AG04449 (cell line): ENCODE data around the gene ST6GALNAC6.

Experiments
- CTCF ChIA-PET: fragments of 350-600 bp; formaldehyde crosslinking; extraction: SDS; loops from one replicate; lab custom pipeline; 2021; ENCODE audit warnings: antibody characterized with exemption; lab: Yijun Ruan, JAX
- POLR2A ChIA-PET: fragments of 400-600, 350-600 bp; formaldehyde crosslinking; extraction: SDS; loops from one replicate; lab custom pipeline; 2020; ENCODE audit warnings: antibody characterized with exemption, inconsistent platforms; lab: Yijun Ruan, JAX
- DNase-seq: peaks from one replicate; pipeline ENCODE4 v3.0.0-alpha.2; 2010; ENCODE audit warnings: low read depth, low spot score
- H3K4me3 ChIP-seq: 2 replicates; pipeline ENCODE4 v1.5.1; 2011; ENCODE audit warnings: low read depth, mild to moderate bottlenecking, control low read depth, low read length
- TF ChIP-seq, protein P1 (sequence below): IDR thresholded peaks from one replicate; pipeline ENCODE4 v1.5.1; 2011; ENCODE audit warnings: mild to moderate bottlenecking, moderate library complexity, low read length, control low read depth, inconsistent platforms; ENCODE audit not compliant: insufficient read depth; ENCODE audit errors: missing control alignments

The ST6GALNAC6 gene

DNA sequence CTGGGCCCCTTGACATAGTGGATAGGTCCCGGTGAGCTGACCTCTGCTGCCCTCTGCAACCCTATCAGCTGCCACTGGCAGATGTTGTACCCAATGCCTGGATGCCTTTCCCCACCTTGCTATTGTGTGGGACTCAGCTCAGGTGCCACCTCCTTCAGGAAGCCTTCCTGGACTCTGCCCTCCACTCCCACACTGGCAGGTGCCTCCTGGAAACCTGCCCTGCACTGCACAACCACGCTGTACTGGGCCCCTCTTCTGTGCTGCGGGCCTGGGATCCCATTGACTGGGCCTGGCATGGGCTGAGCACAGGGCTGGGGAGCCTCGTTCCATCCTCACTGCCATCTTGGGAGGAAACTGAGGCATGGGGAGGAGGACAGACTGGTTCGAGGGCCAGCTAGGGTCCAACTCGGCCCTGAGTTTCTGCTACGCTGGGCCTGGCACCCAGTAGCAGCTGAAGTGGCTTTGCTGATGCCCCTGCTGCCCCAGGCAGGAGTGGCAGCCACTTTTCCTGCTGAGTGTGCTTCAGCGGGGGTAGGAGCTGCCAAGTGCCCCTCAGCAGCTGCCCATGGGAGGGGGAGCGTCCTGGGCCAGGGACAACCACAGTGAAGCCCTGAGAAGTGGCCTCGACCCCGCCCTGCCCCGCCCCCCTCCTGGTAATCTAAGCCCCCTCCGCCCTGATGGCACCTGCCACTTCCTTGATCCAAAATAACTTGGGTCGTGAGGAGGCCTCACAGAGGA, 23.2 kb downstream of the ST6GALNAC6 start:
- ChIA-PET CTCF (interaction anchor here (0.6 to 1.2 kb wide), 3 partner anchors 48 to 141 kb away, joined by 3 read pairs; partner anchors contain the start of gene TOR2A), POLR2A (no interaction called here)
- TF ChIP-seq, protein P1, sequence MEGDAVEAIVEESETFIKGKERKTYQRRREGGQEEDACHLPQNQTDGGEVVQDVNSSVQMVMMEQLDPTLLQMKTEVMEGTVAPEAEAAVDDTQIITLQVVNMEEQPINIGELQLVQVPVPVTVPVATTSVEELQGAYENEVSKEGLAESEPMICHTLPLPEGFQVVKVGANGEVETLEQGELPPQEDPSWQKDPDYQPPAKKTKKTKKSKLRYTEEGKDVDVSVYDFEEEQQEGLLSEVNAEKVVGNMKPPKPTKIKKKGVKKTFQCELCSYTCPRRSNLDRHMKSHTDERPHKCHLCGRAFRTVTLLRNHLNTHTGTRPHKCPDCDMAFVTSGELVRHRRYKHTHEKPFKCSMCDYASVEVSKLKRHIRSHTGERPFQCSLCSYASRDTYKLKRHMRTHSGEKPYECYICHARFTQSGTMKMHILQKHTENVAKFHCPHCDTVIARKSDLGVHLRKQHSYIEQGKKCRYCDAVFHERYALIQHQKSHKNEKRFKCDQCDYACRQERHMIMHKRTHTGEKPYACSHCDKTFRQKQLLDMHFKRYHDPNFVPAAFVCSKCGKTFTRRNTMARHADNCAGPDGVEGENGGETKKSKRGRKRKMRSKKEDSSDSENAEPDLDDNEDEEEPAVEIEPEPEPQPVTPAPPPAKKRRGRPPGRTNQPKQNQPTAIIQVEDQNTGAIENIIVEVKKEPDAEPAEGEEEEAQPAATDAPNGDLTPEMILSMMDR = no peak
- peak overlapping the region; percentile 18 for H3K4me3 ChIP-seq
- DNase-seq = no peak

DNA sequence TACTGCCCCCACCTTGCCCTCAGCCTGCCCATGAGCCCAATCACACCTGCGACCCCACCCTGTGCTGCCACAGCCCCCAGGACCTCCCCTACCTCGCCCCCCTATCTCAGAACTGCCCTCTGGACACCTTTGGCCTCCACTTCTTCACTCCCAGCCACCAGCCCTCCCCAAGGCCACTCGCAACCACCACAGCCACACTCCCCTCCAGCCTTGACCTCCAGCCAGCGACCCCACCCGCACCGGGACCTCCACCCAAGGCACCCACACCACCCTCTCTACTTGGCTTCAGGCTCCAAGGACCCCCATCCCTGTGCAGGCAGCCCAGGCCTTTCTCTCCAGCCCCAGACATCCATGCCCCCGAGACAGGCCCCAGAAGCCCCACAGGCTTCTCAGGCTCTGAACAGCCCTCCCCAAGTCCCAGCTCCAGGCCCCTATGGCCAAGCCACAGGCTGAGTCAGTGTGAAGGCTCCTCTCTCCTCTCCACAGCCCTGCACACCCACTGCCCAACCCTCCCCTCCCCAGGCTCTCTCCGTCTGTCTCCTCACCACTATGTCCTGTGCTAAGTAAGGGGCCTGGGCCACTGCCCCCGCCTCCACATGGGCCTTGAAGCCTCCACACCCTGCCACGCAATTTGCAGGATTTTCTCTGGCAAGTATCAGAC, 24.0 kb downstream of the ST6GALNAC6 start:
- TF ChIP-seq, protein P1 = no peak
- no peak for DNase-seq
- peak overlapping the region; percentile 18; the same call in 1 of the 2 replicates for H3K4me3 ChIP-seq
- POLR2A ChIA-PET = no interaction called here
- CTCF ChIA-PET = interaction anchor here (0.6 to 8.4 kb wide), 3 partner anchors 48 to 137 kb away, joined by 3 to 115 read pairs (median 3); partner anchors contain the start of gene TOR2A

DNA sequence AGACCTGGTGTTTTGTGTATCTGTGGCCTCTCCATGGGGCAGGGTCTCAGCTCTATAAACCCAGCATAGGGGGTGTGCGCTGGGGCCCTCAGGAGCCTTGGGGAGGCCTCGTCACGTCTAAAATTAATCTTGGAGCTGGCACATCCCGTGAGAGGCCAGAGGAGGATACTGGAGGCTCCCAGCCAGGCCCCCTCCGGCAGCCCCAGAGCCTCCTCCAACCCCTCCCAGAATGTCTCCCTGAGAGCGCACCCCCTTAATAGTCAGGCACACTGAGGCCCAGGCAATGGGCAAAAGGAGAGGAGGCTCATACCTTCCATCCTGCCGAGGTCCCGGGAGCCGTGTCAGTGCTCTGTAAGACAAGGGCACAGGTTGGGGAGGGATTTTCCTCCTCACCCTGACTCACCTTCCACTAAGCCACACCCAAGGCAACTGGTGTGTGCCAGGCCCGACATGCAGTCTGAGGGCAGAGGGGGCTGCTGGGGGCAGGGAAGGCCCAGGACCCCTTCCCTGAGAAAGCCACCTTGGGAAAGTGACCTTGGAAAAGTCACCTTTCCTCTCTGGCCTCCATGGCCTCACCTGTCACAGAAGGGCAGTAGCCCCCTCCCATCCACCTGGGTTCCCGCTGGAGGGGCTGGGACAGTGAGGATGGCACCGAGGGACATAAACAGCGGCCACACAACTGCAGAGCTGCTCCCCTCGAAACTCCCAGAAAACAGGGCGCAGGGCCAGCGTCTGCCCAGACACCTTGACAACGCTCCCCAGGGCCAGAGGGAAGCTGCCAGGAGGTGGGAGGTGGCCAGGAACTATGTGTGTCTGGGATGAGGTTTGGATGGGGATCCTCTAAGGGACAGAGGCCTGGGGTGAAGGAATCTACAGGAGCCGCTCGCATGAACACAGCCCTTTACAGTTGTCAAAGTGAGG, 24.8 kb downstream of the ST6GALNAC6 start:
- no peak for DNase-seq
- POLR2A ChIA-PET = interaction anchor here (0.7 to 1.4 kb wide), 3 partner anchors 24 to 140 kb away, joined by 3 to 4 read pairs (median 3); partner anchors contain the start of genes FPGS and TOR2A
- CTCF ChIA-PET = interaction anchor here (0.8 to 8.4 kb wide), 6 partner anchors 8 to 136 kb away, joined by 3 to 115 read pairs (median 4); partner anchors contain the start of genes ST6GALNAC4 and TOR2A
- TF ChIP-seq, protein P1 = no peak
- no peak overlapping the region for H3K4me3 ChIP-seq

- DNase-seq = no peak
- TF ChIP-seq, protein P1 = no peak
- ChIA-PET CTCF (interaction anchor here (0.8 to 8.4 kb wide), 8 partner anchors 9 to 135 kb away, joined by 3 to 115 read pairs (median 5); partner anchors contain the start of genes ENG, ST6GALNAC4 and TOR2A), POLR2A (interaction anchor here (0.7 to 1.4 kb wide), 3 partner anchors 25 to 139 kb away, joined by 3 to 4 read pairs (median 3); partner anchors contain the start of genes FPGS and TOR2A)
- H3K4me3 ChIP-seq = no peak overlapping the region
These were observed 25.5 kb downstream of the ST6GALNAC6 start for GRCh38 chr9:127873886-127874285.

DNA sequence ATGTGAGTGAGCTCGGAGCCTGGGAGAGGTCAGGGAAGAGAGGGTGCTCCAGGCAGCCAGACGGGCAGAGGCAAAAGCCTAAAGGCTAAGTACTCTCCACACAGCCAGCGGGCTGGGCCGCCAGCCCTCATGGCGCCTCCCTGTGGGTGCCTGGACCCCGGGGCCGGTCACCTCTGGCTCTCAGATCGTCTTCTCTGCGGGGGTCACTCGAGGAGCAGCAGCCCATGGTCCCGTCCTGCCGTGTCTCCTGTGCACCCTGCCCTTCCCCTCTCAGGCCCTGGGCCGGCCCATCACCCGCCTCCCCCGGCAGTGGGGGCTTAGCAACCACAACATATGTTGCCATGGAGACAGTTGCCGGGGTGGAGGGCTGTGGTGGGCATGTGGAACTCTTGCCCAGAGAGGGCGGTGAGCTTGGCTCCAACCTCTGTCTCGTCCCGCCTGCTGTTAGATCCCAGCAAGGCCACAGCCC, 26.1 kb downstream of the ST6GALNAC6 start:
- H3K4me3 ChIP-seq = no peak overlapping the region
- no peak for DNase-seq
- TF ChIP-seq, protein P1 = no peak
- ChIA-PET CTCF (interaction anchor here (0.8 to 8.4 kb wide), 9 partner anchors 8 to 135 kb away, joined by 3 to 115 read pairs (median 5); partner anchors contain the start of genes CDK9, ENG, ST6GALNAC4 and TOR2A), POLR2A (interaction anchor here (0.7 to 1.4 kb wide), 3 partner anchors 21 to 138 kb away, joined by 3 to 4 read pairs (median 3); partner anchors contain the start of genes FPGS and TOR2A)
